Mesodermal cell (in vitro differentiated cells): ENCODE results near the gene PKD1L1.
"Not testable (repeated sequence)": the region's sequence is repeated elsewhere in the genome, so short reads cannot be mapped to it uniquely, and the experiment has no call there.

Source experiments
- H3K27ac ChIP-seq: 2 replicates; pipeline ENCODE4 v1.7.0; 2013; ENCODE audit warnings: mild to moderate bottlenecking, low read depth, low read length, moderate library complexity; ENCODE audit not compliant: severe bottlenecking
- H3K36me3 ChIP-seq: 2 replicates; pipeline ENCODE4 v1.7.1; 2013; ENCODE audit warnings: mild to moderate bottlenecking, low read length, moderate library complexity; ENCODE audit not compliant: control insufficient read depth, insufficient read depth
- H3K4me1 ChIP-seq: one replicate; pipeline ENCODE4 v1.7.1; 2013; ENCODE audit warnings: mild to moderate bottlenecking, low read length; ENCODE audit not compliant: insufficient read depth, control insufficient read depth, poor library complexity, severe bottlenecking
- H3K4me3 ChIP-seq: 2 replicates; pipeline ENCODE4 v1.7.0; 2013; ENCODE audit warnings: low read length, control low read depth, mild to moderate bottlenecking; ENCODE audit not compliant: insufficient read depth, poor library complexity, severe bottlenecking; ENCODE audit errors: extremely low read depth
- H3K9me3 ChIP-seq: 2 replicates; pipeline ENCODE4 v1.7.1; 2013; ENCODE audit warnings: mild to moderate bottlenecking, low read length, moderate library complexity; ENCODE audit not compliant: control insufficient read depth
- WGBS, 2 experiments: methylation state at CpG; one replicate each; pipeline ENCODE4 v1.1.5; 2013; ENCODE audit warnings: missing lambda C conversion rate in 2 of 2; ENCODE audit not compliant: insufficient coverage in 2 of 2; 5-methylcytosine and 5-hydroxymethylcytosine counted together

The PKD1L1 gene

DNA sequence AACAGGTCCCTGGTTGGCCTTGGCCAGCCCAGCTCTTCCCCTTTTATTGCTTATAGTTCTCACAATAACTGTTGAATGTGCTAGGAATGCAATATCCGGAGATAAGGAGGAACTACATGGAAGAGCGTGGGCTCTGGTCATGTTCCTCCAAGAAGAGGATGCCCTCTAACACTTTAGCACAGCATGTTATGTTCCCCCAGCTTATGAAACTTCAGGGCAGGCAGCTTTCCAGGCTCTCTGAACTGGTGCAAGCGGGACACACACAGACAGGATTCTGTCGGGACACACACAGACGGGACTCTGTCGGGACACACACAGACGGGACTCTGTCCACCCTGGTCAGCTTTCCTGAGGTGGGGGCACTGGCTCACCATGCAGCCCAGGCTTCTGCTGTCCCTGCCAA, 141.6 kb downstream of the PKD1L1 start:
- Histone ChIP-seq H3K4me1 (peaks cover 8% of the 10 kb centered on the region), H3K4me3 (no peak overlapping the region), H3K27ac (no peak overlapping the region), H3K36me3 (no peaks in the 10 kb centered on the region), H3K9me3 (no peaks in the 10 kb centered on the region)
- WGBS, 2 experiments = 80 to 84% methylated on average over 7 of the region's 7 CpGs

DNA sequence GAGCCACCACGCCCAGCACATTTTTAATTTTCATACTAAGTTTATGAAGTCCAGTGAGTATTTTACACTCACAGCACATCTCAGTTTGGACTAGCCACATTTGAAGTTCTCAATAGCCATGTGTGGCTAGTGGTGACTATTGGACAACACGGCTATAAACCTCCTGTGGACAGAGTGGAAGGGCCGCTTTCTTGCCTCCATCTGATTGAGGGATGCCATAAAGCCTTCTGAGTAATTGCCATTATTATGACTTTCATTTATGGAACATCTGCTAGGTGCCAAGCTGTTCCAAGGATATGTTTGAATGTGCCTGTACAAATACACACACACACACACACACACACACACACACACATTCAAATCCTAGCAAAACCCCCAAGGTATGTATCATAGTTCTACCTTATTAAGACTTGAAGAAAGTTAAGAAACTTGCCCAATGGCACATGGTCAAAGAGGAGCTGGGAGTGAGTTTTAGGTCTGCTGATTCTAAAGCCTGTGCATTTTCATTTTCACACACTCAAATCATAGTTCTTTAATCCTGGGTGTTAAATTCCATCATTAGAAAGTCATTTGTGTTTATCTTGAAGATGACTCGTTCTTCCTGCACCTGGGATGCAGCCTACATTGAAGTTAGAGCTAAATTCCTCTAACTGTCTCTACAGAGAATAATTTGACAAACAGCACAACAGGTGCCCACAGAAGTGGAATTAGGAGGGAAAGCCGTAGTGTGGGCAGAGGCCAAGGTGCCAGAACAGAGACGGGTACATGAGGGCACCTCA, 143.3 kb downstream of the PKD1L1 start:
- no peak overlapping the region for H3K27ac ChIP-seq
- WGBS, 2 experiments = 69 to 83% methylated on average over 2 to 3 of the region's 6 CpGs
- H3K4me1 ChIP-seq = peaks cover 8% of the 10 kb centered on the region

DNA sequence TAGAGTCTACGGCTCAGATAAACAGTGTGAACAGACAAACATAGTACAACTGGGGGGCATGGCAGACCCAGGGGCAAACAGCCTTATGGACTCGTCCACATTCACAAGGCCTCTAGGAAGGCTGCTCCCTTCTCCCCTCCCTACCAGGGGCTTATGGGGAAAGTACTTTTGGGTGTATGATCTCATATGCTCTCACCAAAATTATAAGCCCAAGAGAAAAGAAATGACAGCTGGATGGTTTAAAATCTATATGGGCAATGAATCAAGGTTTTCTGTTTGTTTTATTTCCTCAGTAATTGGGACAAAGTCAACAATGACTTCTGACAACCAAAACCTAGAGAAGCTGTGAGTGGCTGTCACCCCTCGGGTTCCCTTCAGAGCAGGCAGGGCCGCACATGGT, 144.4 kb downstream of the PKD1L1 start:
- WGBS, 2 experiments = 80% methylated on average over 2 of the region's 4 CpGs; no CpG with 5 or more reads in 1 of the 2 experiments
- Histone ChIP-seq H3K4me1 (peaks cover 8% of the 10 kb centered on the region), H3K9me3 (no peaks in the 10 kb centered on the region), H3K36me3 (no peaks in the 10 kb centered on the region), H3K27ac (no peak overlapping the region), H3K4me3 (no peak overlapping the region)

More for the DNA sequence above, 143.3 kb downstream of the PKD1L1 start:
- Histone ChIP-seq H3K4me3 (no peak overlapping the region), H3K9me3 (no peaks in the 10 kb centered on the region), H3K36me3 (no peaks in the 10 kb centered on the region)

DNA sequence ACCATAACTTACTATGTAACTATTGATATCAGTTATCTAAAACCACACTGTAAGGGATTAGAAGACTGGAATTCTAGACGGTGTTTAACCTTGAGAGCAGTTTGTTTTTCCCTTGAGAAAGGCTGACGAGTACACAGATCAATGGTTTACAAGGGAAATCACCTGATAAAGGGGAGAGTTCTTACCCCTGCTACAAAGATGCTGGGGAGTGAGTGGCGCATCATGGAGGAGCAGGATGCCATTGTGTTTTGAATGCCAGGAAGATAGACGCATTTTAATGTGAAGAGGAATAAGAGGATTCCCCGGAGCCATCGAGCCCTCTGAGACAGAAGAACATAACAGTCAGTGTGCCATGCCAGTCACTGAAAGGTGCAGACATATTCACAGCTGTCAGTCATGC, 145.2 kb downstream of the PKD1L1 start:
- no peaks in the 10 kb centered on the region for H3K36me3 ChIP-seq
- H3K4me1 ChIP-seq = peaks cover 8% of the 10 kb centered on the region
- no peak overlapping the region for H3K4me3 ChIP-seq
- no peak overlapping the region for H3K27ac ChIP-seq
- no peaks in the 10 kb centered on the region for H3K9me3 ChIP-seq
- WGBS, 2 experiments = 77 to 80% methylated on average over 5 to 6 of the region's 6 CpGs

DNA sequence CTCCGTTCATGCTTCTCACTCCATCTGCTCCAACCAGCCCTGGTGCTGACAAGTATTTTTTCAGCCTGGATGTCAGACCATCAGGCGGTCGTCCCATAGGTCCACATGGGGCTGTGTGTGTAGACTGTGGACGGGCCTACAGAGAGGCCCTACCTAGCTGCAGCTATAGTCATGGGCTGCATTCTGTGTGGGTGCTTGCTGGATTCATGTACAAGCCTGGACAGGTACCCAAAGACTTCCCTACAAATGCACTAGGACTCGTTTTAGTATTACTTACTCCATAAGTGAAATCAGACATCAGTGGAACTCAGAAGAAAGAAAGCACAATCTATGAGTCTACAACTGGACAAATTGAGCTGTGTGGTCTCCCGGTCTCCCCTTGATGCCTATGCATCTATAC, 146.8 kb downstream of the PKD1L1 start:
- WGBS, 2 experiments = 85 to 89% methylated on average over 1 to 5 of the region's 6 CpGs
- H3K27ac ChIP-seq = no peak overlapping the region

DNA sequence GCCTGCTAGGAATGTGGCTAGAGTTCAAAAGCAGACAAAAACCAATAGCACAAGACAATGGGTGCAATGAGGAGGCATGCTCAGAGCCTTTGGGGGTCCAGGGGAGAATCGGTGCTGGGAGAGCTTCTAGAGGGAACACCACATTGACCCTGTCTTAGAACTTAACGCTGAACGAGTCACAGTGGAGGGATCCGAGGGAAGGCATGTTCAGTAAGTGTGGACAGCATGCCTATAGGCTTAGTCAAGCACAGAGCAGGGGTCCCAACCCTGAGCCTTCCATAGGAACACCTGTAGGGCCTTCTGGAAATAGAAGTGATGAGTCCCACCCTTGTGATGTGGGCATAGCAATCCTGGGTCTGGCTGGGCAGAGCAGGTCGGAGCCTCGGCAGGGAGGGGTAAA, 148.7 kb downstream of the PKD1L1 start:
- WGBS, 2 experiments = 93 to 94% methylated on average over 4 to 6 of the region's 6 CpGs
- Histone ChIP-seq H3K4me1 (no peaks in the 10 kb centered on the region), H3K4me3 (no peak overlapping the region), H3K36me3 (no peaks in the 10 kb centered on the region), H3K9me3 (no peaks in the 10 kb centered on the region), H3K27ac (no peak overlapping the region)

More for the DNA sequence above, 146.8 kb downstream of the PKD1L1 start:
- peaks cover 8% of the 10 kb centered on the region for H3K4me1 ChIP-seq
- H3K4me3 ChIP-seq = no peak overlapping the region
- H3K9me3 ChIP-seq = no peaks in the 10 kb centered on the region
- no peaks in the 10 kb centered on the region for H3K36me3 ChIP-seq

DNA sequence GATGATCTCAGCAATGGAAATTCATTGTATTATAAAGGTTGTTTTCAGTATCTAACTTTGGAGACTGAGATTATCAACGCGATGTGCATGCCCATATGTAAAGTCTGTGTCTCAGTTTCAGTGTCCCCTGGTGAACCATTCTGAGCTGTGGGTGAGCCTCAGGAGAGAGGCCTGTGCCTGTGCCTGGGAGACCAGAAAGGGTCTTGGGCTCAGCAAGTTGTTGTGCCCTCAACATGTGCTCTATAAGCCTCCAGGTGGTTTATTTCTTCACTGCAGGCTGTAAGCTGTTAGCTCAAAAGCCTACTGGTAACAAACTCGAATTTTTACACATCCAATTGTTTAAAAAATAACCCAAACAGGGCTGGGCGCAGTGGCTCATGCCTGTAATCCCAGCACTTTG, 151.9 kb downstream of the PKD1L1 start:
- no peaks in the 10 kb centered on the region for H3K4me1 ChIP-seq
- no peak overlapping the region for H3K27ac ChIP-seq
- no peak overlapping the region for H3K4me3 ChIP-seq
- WGBS, 2 experiments = 77 to 82% methylated on average over 2 to 4 of the region's 4 CpGs
- H3K36me3 ChIP-seq = no peaks in the 10 kb centered on the region
- H3K9me3 ChIP-seq = peaks cover 4% of the 10 kb centered on the region

DNA sequence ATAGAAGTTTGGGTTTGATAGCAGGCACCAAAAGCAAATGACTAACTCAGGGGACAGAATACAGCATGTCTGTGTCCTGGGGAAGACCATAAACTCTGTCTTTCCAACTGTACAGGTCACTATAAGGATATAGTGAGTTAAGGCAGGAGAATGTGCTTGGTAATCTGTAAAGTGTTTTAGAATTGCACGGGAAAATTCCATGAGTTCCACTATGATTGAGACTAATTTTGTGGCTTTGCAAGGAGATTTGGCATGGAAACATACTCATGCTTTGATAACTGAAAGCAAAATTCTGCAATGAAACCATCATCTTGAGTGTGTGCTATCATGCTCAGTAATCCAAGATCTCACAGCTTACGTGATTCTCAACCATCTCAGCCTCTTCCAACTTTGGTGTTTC, 152.6 kb downstream of the PKD1L1 start:
- no peak overlapping the region for H3K4me3 ChIP-seq

DNA sequence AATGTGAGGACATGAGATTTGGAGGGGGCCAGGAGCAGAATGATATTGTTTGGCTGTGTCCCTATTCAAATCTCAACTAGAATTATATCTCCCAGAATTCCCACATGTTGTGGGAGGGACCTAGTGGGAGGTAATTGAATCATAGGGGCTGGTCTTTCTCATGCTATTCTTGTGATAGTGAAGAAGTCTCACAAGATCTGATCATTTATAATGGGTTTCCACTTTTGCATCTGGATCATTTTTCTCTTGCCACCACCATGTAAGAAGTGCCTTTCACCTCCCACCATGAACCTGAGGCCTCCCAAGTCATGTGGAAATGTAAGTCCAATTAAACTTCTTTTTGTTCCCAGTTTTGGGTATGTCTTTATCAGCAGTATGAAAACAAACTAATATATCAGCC, 153.1 kb downstream of the PKD1L1 start:
- H3K4me1 ChIP-seq, H3K4me3 ChIP-seq: not testable (repeated sequence)
- peak overlapping the region; percentile 29 for H3K27ac ChIP-seq

More for the DNA sequence above, 152.6 kb downstream of the PKD1L1 start:
- Histone ChIP-seq H3K36me3 (no peaks in the 10 kb centered on the region), H3K9me3 (peaks cover 4% of the 10 kb centered on the region), H3K27ac (peak overlapping the region; percentile 29), H3K4me1 (no peaks in the 10 kb centered on the region)
- 89 to 94% methylated on average over 2 of the region's 2 CpGs for WGBS, 2 experiments

DNA sequence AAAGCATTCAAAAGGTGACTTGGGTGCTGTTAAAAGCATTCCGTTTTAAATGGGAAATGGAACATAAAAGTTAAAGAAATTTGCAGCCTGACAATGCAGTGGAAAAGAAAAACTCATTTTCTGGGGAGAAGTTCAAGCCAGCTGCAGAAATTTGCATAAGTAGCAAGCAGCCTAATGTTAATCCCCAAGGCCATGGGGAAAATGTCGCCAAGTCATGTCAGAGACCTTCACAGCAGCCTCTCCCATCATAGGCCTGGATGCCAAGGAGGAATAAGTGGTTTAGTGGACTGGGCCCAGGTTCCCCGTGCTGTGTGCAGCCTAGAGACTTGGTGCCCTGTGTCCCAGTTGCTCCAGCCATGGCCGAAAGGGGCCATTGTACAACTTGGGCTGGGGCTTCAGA, 154.2 kb downstream of the PKD1L1 start:
- H3K9me3 ChIP-seq = peaks cover 4% of the 10 kb centered on the region
- no peaks in the 10 kb centered on the region for H3K36me3 ChIP-seq
- no peak overlapping the region for H3K27ac ChIP-seq
- H3K4me3 ChIP-seq = no peak overlapping the region
- 76 to 81% methylated on average over 3 to 4 of the region's 4 CpGs for WGBS, 2 experiments
- H3K4me1 ChIP-seq = no peaks in the 10 kb centered on the region

More for the DNA sequence above, 153.1 kb downstream of the PKD1L1 start:
- H3K36me3 ChIP-seq, H3K9me3 ChIP-seq: not testable (repeated sequence)

DNA sequence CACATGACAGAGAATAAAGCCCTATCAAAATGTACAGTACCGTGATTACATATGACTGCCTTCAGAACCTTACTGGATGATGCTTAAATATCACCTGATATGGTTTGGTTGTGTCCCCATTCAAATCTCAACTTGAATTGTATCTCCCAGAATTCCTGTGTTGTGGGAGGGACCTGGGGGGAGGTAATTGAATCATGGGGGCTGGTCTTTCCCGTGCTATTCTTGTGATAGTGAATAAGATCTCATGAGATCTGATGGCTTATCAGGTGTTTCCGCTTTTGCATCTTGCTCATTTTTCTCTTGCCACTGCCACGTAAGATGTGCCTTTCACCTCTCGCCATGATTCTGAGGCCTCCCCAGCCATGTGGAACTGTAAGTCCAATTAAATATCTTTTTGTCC, 155.1 kb downstream of the PKD1L1 start:
- H3K4me1 ChIP-seq, H3K9me3 ChIP-seq, H3K4me3 ChIP-seq, H3K27ac ChIP-seq, H3K36me3 ChIP-seq: not testable (repeated sequence)
- 61 to 83% methylated on average over 4 of the region's 5 CpGs for WGBS, 2 experiments
